Measurements from ENCODE around the gene IMP3. TPM values are rescaled to one million over a fixed set of nuclear protein-coding genes. Genes with fewer than 3 reads are reported as not detected.

The IMP3 gene
- polyA plus RNA-seq, 1 of the 3 experiments (the other 2 are of a cell fraction) = 56.2 TPM

DNA sequence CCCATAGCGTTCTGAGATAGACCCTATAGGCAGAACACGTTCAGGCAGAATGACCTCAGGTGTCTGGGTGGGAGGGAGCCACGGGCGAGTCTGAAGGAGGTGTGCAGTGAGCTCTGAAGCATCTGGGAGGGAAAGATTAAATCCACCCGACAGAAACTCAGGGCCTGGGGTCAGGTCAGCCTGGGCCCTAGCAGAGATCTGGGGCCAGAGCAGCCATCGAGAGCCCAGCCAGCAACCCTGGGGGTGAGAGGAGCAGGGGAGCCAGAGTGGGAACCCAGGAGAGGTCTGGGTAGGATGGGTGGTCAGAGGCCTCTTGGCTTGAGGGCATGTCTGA, 29.8 kb upstream of the IMP3 start:
- TF ChIP-seq CTCF (IDR thresholded peaks at IDR 0.05) (no peak), MXI1 (IDR thresholded peaks at IDR 0.05; ENCODE audit: low read depth, low read length) (no peak), TCF12 (IDR thresholded peaks at IDR 0.05) (no peak), NRF1 (IDR thresholded peaks at IDR 0.05; ENCODE audit: low read depth, low read length) (no peak), POLR2AphosphoS5 (IDR thresholded peaks at IDR 0.05; ENCODE audit: low read depth, low read length) (no peak), EP300 (IDR thresholded peaks at IDR 0.05; ENCODE audit: borderline replicate concordance in 1 of 2, low read depth in 1 of 2, low read length in 1 of 2) (no peak), EZH2phosphoT487 (IDR thresholded peaks at IDR 0.05; ENCODE audit: borderline replicate concordance, low read depth) (no peak), SIN3A (IDR thresholded peaks at IDR 0.05; ENCODE audit: borderline replicate concordance, low read depth, low read length) (no peak), ELF1 (IDR thresholded peaks at IDR 0.05) (no peak), RFX5 (IDR thresholded peaks at IDR 0.05; ENCODE audit: low read length) (no peak), TAF1 (IDR thresholded peaks at IDR 0.05; ENCODE audit: borderline replicate concordance, low read depth, low read length) (no peak), CHD2 (IDR thresholded peaks at IDR 0.05; ENCODE audit: low read length, partially characterized antibody) (no peak), RCOR1 (IDR thresholded peaks at IDR 0.05; ENCODE audit: low read length) (no peak)
- TF ChIP-seq, protein P1, sequence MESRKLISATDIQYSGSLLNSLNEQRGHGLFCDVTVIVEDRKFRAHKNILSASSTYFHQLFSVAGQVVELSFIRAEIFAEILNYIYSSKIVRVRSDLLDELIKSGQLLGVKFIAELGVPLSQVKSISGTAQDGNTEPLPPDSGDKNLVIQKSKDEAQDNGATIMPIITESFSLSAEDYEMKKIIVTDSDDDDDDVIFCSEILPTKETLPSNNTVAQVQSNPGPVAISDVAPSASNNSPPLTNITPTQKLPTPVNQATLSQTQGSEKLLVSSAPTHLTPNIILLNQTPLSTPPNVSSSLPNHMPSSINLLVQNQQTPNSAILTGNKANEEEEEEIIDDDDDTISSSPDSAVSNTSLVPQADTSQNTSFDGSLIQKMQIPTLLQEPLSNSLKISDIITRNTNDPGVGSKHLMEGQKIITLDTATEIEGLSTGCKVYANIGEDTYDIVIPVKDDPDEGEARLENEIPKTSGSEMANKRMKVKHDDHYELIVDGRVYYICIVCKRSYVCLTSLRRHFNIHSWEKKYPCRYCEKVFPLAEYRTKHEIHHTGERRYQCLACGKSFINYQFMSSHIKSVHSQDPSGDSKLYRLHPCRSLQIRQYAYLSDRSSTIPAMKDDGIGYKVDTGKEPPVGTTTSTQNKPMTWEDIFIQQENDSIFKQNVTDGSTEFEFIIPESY (IDR thresholded peaks at IDR 0.05; ENCODE audit: borderline replicate concordance, low read depth) = no peak
- peak overlapping the region; percentile 31; the same call in 1 of the 2 replicates for H3K9ac ChIP-seq
- WGBS (ENCODE audit: low lambda C conversion rate) = 82% methylated on average over 6 of the region's 6 CpGs
- H3K79me2 ChIP-seq (ENCODE audit: insufficient read depth) = peaks cover 24% of the 10 kb centered on the region
- no peak overlapping the region for H3K4me3 ChIP-seq (ENCODE audit: low read depth in 2 of 2, low read length in 1 of 2)
- no peak overlapping the region for H2AFZ ChIP-seq (ENCODE audit: low read depth)
- no peaks in the 10 kb centered on the region for H3K36me3 ChIP-seq (replicated peaks in 1 of 2; ENCODE audit: control insufficient read depth in 1 of 2, insufficient read depth in 2 of 2, low read length in 1 of 2)
- H3F3A ChIP-seq (replicated peaks; ENCODE audit: insufficient read depth) = peaks cover 18% of the 10 kb centered on the region
- no peak overlapping the region for H3K27ac ChIP-seq (ENCODE audit: low read depth in 2 of 2, low read length in 1 of 2)
- peak overlapping the region; percentile 50; the same call in 1 of the 2 replicates for H3K4me2 ChIP-seq
- peaks cover 28 to 48% of the 10 kb centered on the region in 2 experiments; a peak in 3 of 4 replicates for H3K4me1 ChIP-seq (ENCODE audit: control insufficient read depth in 1 of 2, insufficient read depth in 2 of 2, low read depth in 1 of 2, low read length in 1 of 2)
- no peak for DNase-seq
- H3K9me2 ChIP-seq = no peaks in the 10 kb centered on the region
- ChIA-PET POLR2A (no interaction called here), CTCF (interaction anchor here (0.5 to 1.0 kb wide), 2 partner anchors 26 to 145 kb away, joined by 3 read pairs; no protein-coding TSS in a partner anchor)
- H3K9me3 ChIP-seq = no peaks in the 10 kb centered on the region
- H4K20me1 ChIP-seq (ENCODE audit: insufficient read depth) = no peaks in the 10 kb centered on the region
- H3K27me3 ChIP-seq (ENCODE audit: insufficient read depth) = no peaks in the 10 kb centered on the region

All from SK-N-SH (cell line).